HL-60 (cell line): ENCODE results near the gene DACH2.

Experiments used
- DNase-seq, 2 experiments: peaks; one replicate each; pipeline ENCODE4 v3.0.0-alpha.2; 2010 to 2020; ENCODE audit warnings: low read depth in 1 of 2, low spot score in 1 of 2
- H3K27ac ChIP-seq: fragments of 250-450 bp; sonication (Bioruptor Pico); replicated peaks from 2 replicates; pipeline ENCODE4 v1.5.1; 2020; ENCODE audit warnings: mild to moderate bottlenecking, moderate library complexity
- H3K27me3 ChIP-seq: fragments of 250-450 bp; sonication (Bioruptor Pico); 2 replicates; pipeline ENCODE4 v1.5.1; 2021; ENCODE audit warnings: mild to moderate bottlenecking, moderate library complexity; ENCODE audit not compliant: insufficient read depth, poor library complexity, severe bottlenecking
- H3K4me3 ChIP-seq: replicated peaks from 2 replicates; pipeline ENCODE4 v1.5.1; 2011; ENCODE audit warnings: mild to moderate bottlenecking, control low read depth, low read length; ENCODE audit not compliant: insufficient read depth
- CTCF ChIP-seq: IDR thresholded peaks from one replicate; pipeline ENCODE4 v1.5.1; 2011; ENCODE audit warnings: low read length, control low read depth, inconsistent platforms; ENCODE audit not compliant: insufficient read depth
- GABPA ChIP-seq: IDR thresholded peaks from 2 replicates; pipeline ENCODE4 v1.6.1; 2012; ENCODE audit warnings: low read depth
- POLR2AphosphoS5 ChIP-seq: IDR thresholded peaks from 2 replicates; pipeline ENCODE4 v1.6.1; 2012; ENCODE audit warnings: low read depth
- REST ChIP-seq: IDR thresholded peaks from 2 replicates; pipeline ENCODE4 v1.6.1; 2012; ENCODE audit warnings: low read depth; ENCODE audit not compliant: insufficient replicate concordance
- SPI1 ChIP-seq: IDR thresholded peaks from 2 replicates; pipeline ENCODE4 v1.6.1; 2012; ENCODE audit warnings: low read depth, mild to moderate bottlenecking, borderline replicate concordance

DACH2 gene

GRCh38 chrX:86195343-86195742, 47.1 kb downstream of the DACH2 start:
- H3K4me3 ChIP-seq: no peak overlapping the region
- no peak overlapping the region for H3K27ac ChIP-seq
- TF ChIP-seq CTCF (no peak), REST (no peak), SPI1 (no peak), POLR2AphosphoS5 (no peak), GABPA (no peak)
- no peak for DNase-seq
- no peaks in the 10 kb centered on the region for H3K27me3 ChIP-seq

GRCh38 chrX:86197815-86198214, 49.6 kb downstream of the DACH2 start:
- no peak overlapping the region for H3K4me3 ChIP-seq
- no peaks in the 10 kb centered on the region for H3K27me3 ChIP-seq
- no peak for DNase-seq
- H3K27ac ChIP-seq: no peak overlapping the region
- TF ChIP-seq POLR2AphosphoS5: no peak
- TF ChIP-seq REST: no peak
- TF ChIP-seq CTCF: no peak
- no peak for TF ChIP-seq SPI1
- TF ChIP-seq GABPA: no peak

GRCh38 chrX:86210772-86211171, 62.5 kb downstream of the DACH2 start:
- Histone ChIP-seq H3K27me3 (no peaks in the 10 kb centered on the region), H3K4me3 (no peak overlapping the region), H3K27ac (no peak overlapping the region)
- DNase-seq: no peak
- no peak for TF ChIP-seq GABPA
- no peak for TF ChIP-seq POLR2AphosphoS5
- TF ChIP-seq SPI1: no peak
- TF ChIP-seq CTCF: no peak
- no peak for TF ChIP-seq REST
